WERI-Rb-1 (cell line): ENCODE data around the gene NOCT.

Source experiments
- DNase-seq: peaks from one replicate; pipeline ENCODE4 v3.0.0-alpha.2; 2020
- H3K27ac ChIP-seq: fragments of 250-450 bp; sonication (Bioruptor Pico); 2 replicates; pipeline ENCODE4 v1.5.1; 2020; ENCODE audit warnings: mild to moderate bottlenecking, moderate library complexity
- H3K27me3 ChIP-seq: fragments of 250-450 bp; sonication (Bioruptor Pico); 2 replicates; pipeline ENCODE4 v1.5.1; 2021; ENCODE audit warnings: mild to moderate bottlenecking, low read depth, moderate library complexity; ENCODE audit not compliant: insufficient read depth, severe bottlenecking
- H3K36me3 ChIP-seq: fragments of 250-450 bp; sonication (Bioruptor Pico); 2 replicates; pipeline ENCODE4 v1.5.1; 2020; ENCODE audit warnings: mild to moderate bottlenecking, moderate library complexity
- H3K4me3 ChIP-seq: 2 replicates; pipeline ENCODE4 v1.5.1; 2011; ENCODE audit warnings: low read depth, mild to moderate bottlenecking, control low read depth, low read length
- H3K9me3 ChIP-seq: fragments of 250-450 bp; sonication (Bioruptor Pico); 2 replicates; pipeline ENCODE4 v1.5.1; 2021; ENCODE audit warnings: mild to moderate bottlenecking, moderate library complexity; ENCODE audit not compliant: severe bottlenecking
- CTCF ChIP-seq: IDR thresholded peaks from 2 replicates; pipeline ENCODE4 v1.5.1; 2011; ENCODE audit warnings: low read depth, mild to moderate bottlenecking, control low read depth, inconsistent platforms, low read length

The NOCT gene

GRCh38 chr4:139015269-139015947, at the start of gene NOCT:
Gene NOCT, plus strand, starts transcription at chr4:139015781. Its CDS starts 201 bp downstream, at chr4:139015982.
- no peaks in the 10 kb centered on the region for H3K27me3 ChIP-seq
- peak; percentile 97 for DNase-seq
- peaks cover 32% of the 10 kb centered on the region for H3K36me3 ChIP-seq
- peak within 1 kb of the TSS; percentile 96 for H3K4me3 ChIP-seq
- H3K9me3 ChIP-seq = no peaks in the 10 kb centered on the region
- peak; percentile 26 for TF ChIP-seq CTCF
- peak within 1 kb of the TSS; percentile 99 for H3K27ac ChIP-seq

- Histone ChIP-seq H3K9me3 (no peaks in the 10 kb centered on the region), H3K36me3 (no peaks in the 10 kb centered on the region), H3K27ac (no peak overlapping the region), H3K4me3 (no peak overlapping the region), H3K27me3 (no peaks in the 10 kb centered on the region)
- TF ChIP-seq CTCF = no peak
- no peak for DNase-seq
Measured at GRCh38 chr4:138967313-138967712, 48.3 kb upstream of the NOCT start.

GRCh38 chr4:138972956-138973801, 42.4 kb upstream of the NOCT start:
- Histone ChIP-seq H3K36me3 (no peaks in the 10 kb centered on the region), H3K27ac (no peak overlapping the region), H3K27me3 (no peaks in the 10 kb centered on the region), H3K9me3 (no peaks in the 10 kb centered on the region), H3K4me3 (no peak overlapping the region)
- DNase-seq = no peak
- no peak for TF ChIP-seq CTCF

- no peak for DNase-seq
- no peaks in the 10 kb centered on the region for H3K9me3 ChIP-seq
- no peak overlapping the region for H3K4me3 ChIP-seq
- no peak overlapping the region for H3K27ac ChIP-seq
- H3K27me3 ChIP-seq = no peaks in the 10 kb centered on the region
- no peaks in the 10 kb centered on the region for H3K36me3 ChIP-seq
- no peak for TF ChIP-seq CTCF
Measured at GRCh38 chr4:138975225-138975624, 40.4 kb upstream of the NOCT start.

- no peak for DNase-seq
- Histone ChIP-seq H3K27ac (no peak overlapping the region), H3K27me3 (no peaks in the 10 kb centered on the region), H3K4me3 (no peak overlapping the region), H3K9me3 (no peaks in the 10 kb centered on the region), H3K36me3 (no peaks in the 10 kb centered on the region)
- TF ChIP-seq CTCF = no peak
Measured at GRCh38 chr4:138976526-138976925, 39.1 kb upstream of the NOCT start.
